HG02798 (cell line): ENCODE measurements around the gene KMO.

Source experiments
- ATAC-seq: cut with Tn5 transposase; IDR thresholded peaks from one replicate; pipeline ENCODE4 v1.9.1; 2021; ENCODE audit warnings: mild to moderate bottlenecking; ENCODE audit not compliant: unreplicated experiment, poor library complexity

Gene KMO

GRCh38 chr1:241532162-241532531, at the start of gene KMO:
KMO (plus strand) TSS chr1:241532378; CDS start chr1:241532445, 67 bp downstream.
- ATAC-seq = peak; percentile 37

GRCh38 chr1:241482761-241483250, 49.4 kb upstream of the KMO start:
- ATAC-seq = no peak

- peak; percentile 51 for ATAC-seq
Measured at GRCh38 chr1:241485145-241485544, 47.0 kb upstream of the KMO start.

- peak; percentile 73 for ATAC-seq
Measured at GRCh38 chr1:241485554-241485992, 46.6 kb upstream of the KMO start.

- no peak for ATAC-seq
Measured at GRCh38 chr1:241488739-241489138, 43.4 kb upstream of the KMO start.

GRCh38 chr1:241495741-241496140, 36.4 kb upstream of the KMO start:
- ATAC-seq = no peak

- ATAC-seq = no peak
Measured at GRCh38 chr1:241499910-241500309, 32.3 kb upstream of the KMO start.

- no peak for ATAC-seq
Measured at GRCh38 chr1:241503444-241503843, 28.7 kb upstream of the KMO start.

- no peak for ATAC-seq
Measured at GRCh38 chr1:241507189-241507863, 24.9 kb upstream of the KMO start.

GRCh38 chr1:241513378-241513777, 18.8 kb upstream of the KMO start:
- no peak for ATAC-seq

GRCh38 chr1:241518476-241519307, 13.5 kb upstream of the KMO start:
- peak; percentile 35 for ATAC-seq

GRCh38 chr1:241519308-241520079, 12.7 kb upstream of the KMO start, which contains the start of gene FH:
FH (minus strand) TSS chr1:241519755; CDS start chr1:241519722, 33 bp downstream.
- peak; percentile 97 for ATAC-seq

- no peak for ATAC-seq
Measured at GRCh38 chr1:241520080-241520465, 12.1 kb upstream of the KMO start.

- ATAC-seq = no peak
Measured at GRCh38 chr1:241521718-241522117, 10.5 kb upstream of the KMO start.

- no peak for ATAC-seq
Measured at GRCh38 chr1:241525026-241525425, 7.2 kb upstream of the KMO start.

GRCh38 chr1:241527146-241527545, 5.0 kb upstream of the KMO start:
- ATAC-seq = no peak

GRCh38 chr1:241531195-241532161, 700 bp upstream of the KMO start:
- ATAC-seq = peak; percentile 68

- peak; percentile 61 for ATAC-seq
Measured at GRCh38 chr1:241532864-241533263, 686 bp downstream of the KMO start.

- ATAC-seq = peak; percentile 55
Measured at GRCh38 chr1:241533326-241534115, 1.3 kb downstream of the KMO start.
